ENCODE measurements around the gene CDK18. TPM values are rescaled to one million over a fixed set of nuclear protein-coding genes. Genes with fewer than 3 reads are reported as not detected.

Gene CDK18
- 0.09 and 0.16 TPM in 2 replicates for total RNA-seq

GRCh38 chr1:205504311-205505075 lies at the start of gene CDK18:
Gene CDK18 (plus strand): TSS chr1:205504669. CDS start chr1:205523168, 18,499 bp downstream.

GRCh38 chr1:205455581-205456382 lies 48.7 kb upstream of the CDK18 start, which contains the start of gene BLACAT1:
Gene BLACAT1 (minus strand): TSS chr1:205456045.

Other genes with a start within 250 kb of the CDK18 start
- 0.43 and 1.3 TPM in 2 replicates for gene NUAK2, start 182.9 kb upstream of the CDK18 start, total RNA-seq
- not detected in 2 replicates for gene KLHDC8A, start 147.7 kb upstream of the CDK18 start, total RNA-seq
- not detected in 2 replicates for gene LEMD1, start 82.6 kb upstream of the CDK18 start, total RNA-seq
- not detected in 2 replicates for gene BLACAT1, start 48.6 kb upstream of the CDK18 start, total RNA-seq
- gene ELK4, start 127.3 kb downstream of the CDK18 start, total RNA-seq = 5.2 and 6.9 TPM in 2 replicates
- 0.32 and 0.94 TPM in 2 replicates for gene SLC45A3, start 175.8 kb downstream of the CDK18 start, total RNA-seq
- 51.7 and 85.0 TPM in 2 replicates for gene NUCKS1, start 245.5 kb downstream of the CDK18 start, total RNA-seq

Data from bronchial smooth muscle cell (primary cell).